GM12801 (cell line): Measurements from ENCODE around the gene BBX.

Experiments used
- CTCF ChIP-seq: IDR thresholded peaks from one replicate; pipeline ENCODE4 v1.5.1; 2011; ENCODE audit warnings: control low read depth; ENCODE audit not compliant: insufficient read length; ENCODE audit errors: extremely low read depth

Gene BBX

GRCh38 chr3:107718547-107718946, 195.8 kb downstream of the BBX start:
- TF ChIP-seq CTCF, result no peak

DNA sequence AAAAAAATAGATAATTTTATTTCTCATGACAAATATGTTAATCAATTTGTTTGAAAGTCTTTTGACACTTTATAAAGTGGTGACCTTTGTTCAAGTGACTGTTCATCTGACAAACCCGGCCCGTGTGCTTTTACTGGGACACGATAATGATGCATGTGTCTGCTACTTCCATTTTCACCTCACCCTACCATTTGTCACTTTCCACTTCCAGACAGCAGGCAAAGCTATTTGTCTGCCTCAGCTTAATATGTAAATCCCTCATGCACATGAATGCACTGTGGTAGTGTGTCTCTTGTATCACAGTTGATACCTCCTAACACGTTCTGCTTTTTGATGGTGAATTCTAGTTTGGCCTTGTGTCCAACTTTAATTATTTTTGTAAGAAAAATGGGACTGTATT, 204.3 kb downstream of the BBX start:
- no peak for TF ChIP-seq CTCF

DNA sequence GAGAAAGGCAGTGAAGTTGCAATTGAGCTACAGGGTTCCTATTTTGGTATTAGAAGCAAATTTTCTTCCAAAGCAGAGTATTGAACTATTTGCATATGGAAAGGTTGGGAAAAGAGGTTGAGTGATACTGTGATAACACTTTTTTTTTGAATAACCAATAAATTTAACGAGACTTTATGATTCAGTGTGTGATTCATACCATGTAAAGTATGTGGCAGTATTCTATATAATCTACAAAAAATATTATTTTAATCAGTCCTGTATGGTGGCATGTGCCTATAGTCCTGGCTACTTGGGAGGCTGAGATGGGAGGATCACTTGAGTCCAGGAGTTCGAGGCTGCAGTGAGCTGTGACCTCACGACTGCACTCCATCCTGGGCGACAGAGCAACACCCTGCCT, 206.9 kb downstream of the BBX start:
- no peak for TF ChIP-seq CTCF

- TF ChIP-seq CTCF, result no peak
Measured at GRCh38 chr3:107734317-107734716, 211.6 kb downstream of the BBX start.

DNA sequence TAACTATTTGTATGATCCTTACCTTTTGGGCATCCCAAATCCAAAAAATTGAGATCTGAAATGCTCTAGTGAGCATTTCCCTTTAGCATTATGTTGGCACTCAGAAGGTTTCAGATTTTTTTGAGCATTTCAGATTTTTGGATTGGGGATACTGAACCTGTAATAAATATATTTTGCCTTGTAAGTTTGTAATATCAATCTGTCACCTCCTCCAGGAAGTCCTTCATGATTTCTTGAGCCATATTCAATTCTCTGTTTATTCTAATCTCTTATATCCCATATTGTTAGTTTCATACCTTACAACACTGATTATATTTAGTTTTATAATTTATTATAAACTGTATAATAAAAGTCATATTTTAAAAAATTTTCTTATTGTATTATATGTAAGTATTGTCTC, 215.2 kb downstream of the BBX start:
- TF ChIP-seq CTCF, result no peak

DNA sequence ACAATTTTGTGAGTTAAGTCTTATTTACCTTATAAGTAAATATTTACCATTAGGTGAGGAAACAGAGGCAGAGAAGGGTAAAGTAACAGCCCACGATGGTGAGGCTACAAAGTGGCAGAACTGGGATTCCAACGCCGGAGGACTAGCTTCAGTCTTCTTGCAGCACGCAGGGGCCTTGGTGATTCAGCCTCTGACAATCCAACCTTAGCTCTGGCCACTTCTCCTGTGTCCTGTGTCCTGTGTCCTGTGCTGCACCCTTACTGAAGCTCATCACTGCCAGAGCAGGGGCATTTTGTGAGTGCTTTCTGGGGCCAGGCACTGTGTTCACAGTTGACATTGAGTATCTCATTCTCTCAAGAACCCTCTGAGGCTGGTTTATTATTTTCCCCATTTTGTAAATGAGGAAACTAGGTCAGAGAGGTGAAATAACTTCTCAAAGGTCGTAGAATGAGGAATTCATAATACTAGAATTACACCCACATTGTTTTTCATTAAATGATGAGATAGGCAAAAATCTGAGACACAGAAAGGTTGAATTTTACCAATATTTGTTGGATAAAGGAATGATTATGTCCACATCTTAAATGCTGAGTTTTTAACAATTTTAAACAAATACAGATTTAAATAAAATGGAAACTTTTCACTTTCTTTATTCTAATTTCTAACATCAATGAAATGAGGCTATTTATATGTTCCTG, 215.9 kb downstream of the BBX start:
- no peak for TF ChIP-seq CTCF

DNA sequence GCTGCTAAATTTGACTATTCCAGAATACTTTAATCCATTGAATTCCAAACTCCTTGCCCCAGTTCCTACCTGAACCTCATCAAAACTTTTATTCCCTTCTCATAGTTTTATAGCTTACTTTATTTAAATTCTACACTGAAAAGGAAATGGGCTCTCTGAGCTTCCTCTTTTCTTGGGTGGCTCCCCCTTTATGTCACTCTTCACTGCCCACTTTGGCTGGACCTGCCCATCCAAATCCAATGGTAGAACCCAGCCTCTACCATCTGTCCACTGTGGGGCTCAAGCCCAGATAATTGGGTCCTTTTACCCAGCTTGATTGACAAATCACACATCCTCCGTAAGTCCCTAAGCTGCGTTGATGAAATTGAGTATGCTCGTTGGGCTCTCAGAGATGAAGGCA, 216.5 kb downstream of the BBX start:
- no peak for TF ChIP-seq CTCF
